UCSD-AML1 (cell line): Measurements from ENCODE around the gene ANKRD24.
"Not testable (repeated sequence)": the region's sequence is repeated elsewhere in the genome, so short reads cannot be mapped to it uniquely, and the experiment has no call there.

ENCODE experiments used
- DNase-seq: peaks from one replicate; lab custom pipeline; 2025; ENCODE audit not compliant: unreplicated experiment; lab: John Stamatoyannopoulos, UW

ANKRD24 gene

GRCh38 chr19:4267901-4268815 lies 85.7 kb downstream of the ANKRD24 start:
- DNase-seq: no peak

- no peak for DNase-seq
Measured at GRCh38 chr19:4268816-4269430, 86.4 kb downstream of the ANKRD24 start.

- DNase-seq: no peak
Measured at GRCh38 chr19:4272894-4273293, 90.4 kb downstream of the ANKRD24 start.

DNA sequence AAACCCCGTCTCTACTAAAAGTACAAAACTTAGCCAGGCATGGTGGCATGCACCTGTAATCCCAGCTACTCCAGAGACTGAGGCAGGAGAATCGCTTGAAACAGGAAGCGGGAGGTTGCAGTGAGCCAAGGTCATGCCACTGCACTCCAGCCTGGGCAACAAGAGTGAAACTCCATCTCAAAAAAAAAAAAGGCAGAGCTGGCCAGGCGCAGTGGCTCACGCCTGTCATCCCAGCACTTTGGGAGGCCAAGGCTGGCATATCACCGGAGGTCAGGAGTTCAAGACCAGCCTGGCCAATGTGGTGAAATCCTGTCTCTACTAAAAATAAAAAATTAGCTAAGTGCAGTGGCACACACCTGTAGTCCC lies 91.8 kb downstream of the ANKRD24 start:
- not testable (repeated sequence) for DNase-seq
